Mesothelial cell of epicardium (in vitro differentiated cells): ENCODE measurements around the gene BIRC3. TPM values are rescaled to one million over a fixed set of nuclear protein-coding genes. Genes with fewer than 3 reads are reported as not detected.

Experiments used
- DNase-seq, 2 experiments: peaks; one replicate each; pipeline ENCODE4 v3.0.0; 2021; ENCODE audit warnings: low spot score in 2 of 2; ENCODE audit not compliant: unreplicated experiment in 2 of 2
- H3K27ac Mint-ChIP-seq: 2 replicates; pipeline ENCODE4 v1.8.0; 2021; ENCODE audit warnings: mixed read lengths
- H3K27me3 Mint-ChIP-seq: 2 replicates; pipeline ENCODE4 v1.8.0; 2021; ENCODE audit warnings: low read depth, mixed read lengths
- H3K36me3 Mint-ChIP-seq: 2 replicates; pipeline ENCODE4 v1.8.0; 2021; ENCODE audit warnings: mixed read lengths
- H3K4me1 Mint-ChIP-seq: 2 replicates; pipeline ENCODE4 v1.8.0; 2021; ENCODE audit warnings: mixed read lengths
- H3K4me3 Mint-ChIP-seq: 2 replicates; pipeline ENCODE4 v1.8.0; 2021; ENCODE audit warnings: mild to moderate bottlenecking, moderate library complexity, mixed read lengths
- H3K9me3 Mint-ChIP-seq: 2 replicates; pipeline ENCODE4 v1.8.0; 2021; ENCODE audit warnings: mixed read lengths
- total RNA-seq: library from RNA; stranded (reverse); gene quantifications from 3 replicates; pipeline ENCODE4 v1.2.1, GENCODE V29; 2021
- TF ChIP-seq, protein P1 (sequence below): fragments of 200-600 bp; sonication (generic); IDR thresholded peaks from one replicate; pipeline ENCODE4 v1.5.0; 2021; ENCODE audit warnings: antibody characterized with exemption; ENCODE audit not compliant: unreplicated experiment

Gene BIRC3
- total RNA-seq, 1 donor from 2014 or later: 1.4 TPM

DNA sequence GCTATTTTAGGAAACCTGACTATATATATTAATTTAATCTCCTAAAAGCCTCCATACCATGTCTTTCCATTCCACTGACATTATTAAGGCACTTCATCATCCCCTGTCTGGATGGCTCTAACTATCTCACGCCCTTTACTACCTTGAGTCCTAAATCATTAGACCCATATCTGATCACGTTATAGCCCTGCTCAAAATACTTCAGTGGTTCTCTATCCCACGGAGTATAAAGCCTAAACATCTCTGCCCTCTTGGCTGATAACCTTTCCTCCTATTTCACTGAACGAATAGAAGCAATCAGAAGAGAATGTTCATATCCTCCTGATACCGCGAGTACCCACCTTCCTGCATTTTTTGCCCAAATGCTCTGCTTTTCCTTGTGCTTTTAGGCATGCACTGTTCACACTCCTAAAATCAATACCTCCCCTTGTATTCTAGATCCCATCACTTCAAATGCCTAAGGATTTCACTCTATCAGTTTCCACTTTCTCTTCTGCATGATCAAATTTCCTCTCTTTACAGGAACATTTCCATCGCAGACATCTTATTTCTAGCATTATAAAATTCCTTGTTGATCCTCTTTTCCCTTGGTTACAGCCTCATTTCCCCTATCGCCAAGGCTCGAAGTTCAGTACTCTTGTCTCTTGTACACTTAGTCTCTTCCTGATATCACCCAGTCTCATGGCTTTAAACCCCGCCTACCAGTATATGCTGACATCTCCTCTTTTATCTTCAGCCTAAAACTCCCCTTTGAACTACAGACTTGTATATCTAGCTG is 45.0 kb upstream of the BIRC3 start:
- peaks cover 4% of the 10 kb centered on the region for H3K9me3 Mint-ChIP-seq
- DNase-seq: no peak
- TF ChIP-seq, protein P1, sequence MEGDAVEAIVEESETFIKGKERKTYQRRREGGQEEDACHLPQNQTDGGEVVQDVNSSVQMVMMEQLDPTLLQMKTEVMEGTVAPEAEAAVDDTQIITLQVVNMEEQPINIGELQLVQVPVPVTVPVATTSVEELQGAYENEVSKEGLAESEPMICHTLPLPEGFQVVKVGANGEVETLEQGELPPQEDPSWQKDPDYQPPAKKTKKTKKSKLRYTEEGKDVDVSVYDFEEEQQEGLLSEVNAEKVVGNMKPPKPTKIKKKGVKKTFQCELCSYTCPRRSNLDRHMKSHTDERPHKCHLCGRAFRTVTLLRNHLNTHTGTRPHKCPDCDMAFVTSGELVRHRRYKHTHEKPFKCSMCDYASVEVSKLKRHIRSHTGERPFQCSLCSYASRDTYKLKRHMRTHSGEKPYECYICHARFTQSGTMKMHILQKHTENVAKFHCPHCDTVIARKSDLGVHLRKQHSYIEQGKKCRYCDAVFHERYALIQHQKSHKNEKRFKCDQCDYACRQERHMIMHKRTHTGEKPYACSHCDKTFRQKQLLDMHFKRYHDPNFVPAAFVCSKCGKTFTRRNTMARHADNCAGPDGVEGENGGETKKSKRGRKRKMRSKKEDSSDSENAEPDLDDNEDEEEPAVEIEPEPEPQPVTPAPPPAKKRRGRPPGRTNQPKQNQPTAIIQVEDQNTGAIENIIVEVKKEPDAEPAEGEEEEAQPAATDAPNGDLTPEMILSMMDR: no peak
- no peak overlapping the region for H3K4me3 Mint-ChIP-seq
- peak overlapping the region; percentile 23 for H3K27ac Mint-ChIP-seq
- peaks cover 66% of the 10 kb centered on the region for H3K4me1 Mint-ChIP-seq
- peaks cover 2% of the 10 kb centered on the region for H3K36me3 Mint-ChIP-seq
- H3K27me3 Mint-ChIP-seq: no peaks in the 10 kb centered on the region

DNA sequence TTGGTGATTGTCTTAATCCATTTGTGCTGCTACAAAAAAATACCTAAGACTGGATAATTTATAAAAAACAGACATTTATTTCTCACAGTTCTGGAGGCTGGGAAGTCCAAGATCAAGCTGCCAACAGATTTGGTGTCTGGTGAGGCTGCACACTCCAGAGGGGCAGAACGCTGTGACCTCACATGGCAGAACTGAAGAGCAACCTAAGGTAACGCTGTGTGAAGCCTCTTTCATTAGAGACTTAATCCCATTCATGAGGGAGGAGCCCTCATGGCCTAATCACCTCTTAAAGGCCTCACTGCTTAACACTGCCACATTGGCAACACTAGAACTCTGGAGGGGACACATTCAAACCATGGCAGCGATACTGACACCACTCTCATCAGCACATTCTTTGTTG is 42.7 kb upstream of the BIRC3 start:
- H3K36me3 Mint-ChIP-seq: peaks cover 2% of the 10 kb centered on the region
- H3K27ac Mint-ChIP-seq: no peak overlapping the region
- peaks cover 4% of the 10 kb centered on the region for H3K9me3 Mint-ChIP-seq

DNA sequence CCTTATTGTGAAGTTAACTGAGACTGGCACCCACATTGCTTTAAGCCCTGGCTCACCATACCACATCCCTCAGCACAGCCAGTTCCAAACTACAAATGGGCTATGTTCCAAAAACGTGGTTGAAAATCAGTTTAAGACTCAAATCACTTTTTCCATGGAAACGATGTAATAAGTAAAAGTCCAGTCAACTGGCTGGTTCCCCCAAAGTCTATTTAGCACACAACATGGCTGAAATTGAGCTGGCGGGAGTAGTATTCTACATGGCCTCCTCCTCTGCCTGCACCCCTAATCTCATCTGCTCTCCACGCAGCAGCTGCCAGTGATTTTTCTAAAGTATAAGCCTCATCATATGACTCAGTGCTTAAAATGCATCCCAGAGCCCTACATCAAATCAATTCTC is 40.9 kb upstream of the BIRC3 start:
- Mint-ChIP-seq H3K4me3 (no peak overlapping the region), H3K27me3 (no peaks in the 10 kb centered on the region), H3K4me1 (peaks cover 59% of the 10 kb centered on the region), H3K36me3 (peaks cover 2% of the 10 kb centered on the region), H3K9me3 (peaks cover 4% of the 10 kb centered on the region), H3K27ac (peak overlapping the region; percentile 14)
- no peak for DNase-seq
- TF ChIP-seq, protein P1: no peak

More for the DNA sequence above, 42.7 kb upstream of the BIRC3 start:
- TF ChIP-seq, protein P1: no peak
- no peak for DNase-seq
- Mint-ChIP-seq H3K4me1 (peaks cover 56% of the 10 kb centered on the region), H3K27me3 (no peaks in the 10 kb centered on the region), H3K4me3 (no peak overlapping the region)

DNA sequence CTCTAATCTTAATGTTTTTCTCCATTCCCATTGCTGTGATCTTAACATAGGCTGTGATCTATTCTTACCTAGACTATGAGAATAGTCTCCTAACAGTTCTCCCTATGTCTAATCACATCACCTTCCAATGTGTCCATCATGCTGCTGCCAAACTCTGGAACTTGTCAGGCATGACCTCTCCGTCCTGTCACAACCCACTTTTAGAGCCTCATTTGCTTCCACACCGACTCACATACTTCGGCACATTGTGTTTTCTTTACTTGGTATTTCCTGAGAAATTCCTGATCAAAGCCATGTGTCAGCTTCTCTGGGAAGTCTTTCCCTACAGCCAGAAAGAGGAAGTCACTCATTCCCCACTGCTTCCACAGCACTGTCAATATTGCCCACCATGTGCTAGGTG is 40.5 kb upstream of the BIRC3 start:
- Mint-ChIP-seq H3K4me1 (peaks cover 59% of the 10 kb centered on the region), H3K4me3 (no peak overlapping the region), H3K27ac (peak overlapping the region; percentile 14), H3K27me3 (no peaks in the 10 kb centered on the region), H3K36me3 (peaks cover 2% of the 10 kb centered on the region), H3K9me3 (peaks cover 4% of the 10 kb centered on the region)
- TF ChIP-seq, protein P1: no peak
- no peak for DNase-seq

DNA sequence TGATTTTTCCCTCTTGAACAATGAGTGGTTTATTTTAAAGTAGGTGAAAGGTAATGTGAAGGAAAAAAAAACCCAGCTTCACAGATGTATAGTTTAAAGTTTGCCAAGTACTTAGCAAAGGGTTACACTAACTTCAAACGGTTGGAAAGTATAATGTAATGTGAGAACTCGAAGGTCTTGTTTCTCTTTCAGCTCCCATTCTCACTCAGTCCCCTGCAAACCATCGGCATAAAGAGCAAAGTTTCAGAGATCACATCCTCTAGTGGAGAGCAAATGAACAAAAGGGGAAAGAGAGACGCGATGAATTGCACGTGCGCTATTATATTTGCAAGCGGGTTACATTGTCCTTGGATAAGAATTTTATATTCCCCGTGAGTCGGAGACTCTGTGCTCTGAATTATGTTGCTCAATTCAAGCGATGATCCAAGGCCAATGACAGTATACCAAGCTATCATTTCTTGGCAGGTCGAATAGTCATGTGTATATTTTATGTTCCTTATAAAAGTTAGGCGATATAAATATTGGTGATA is 37.6 kb upstream of the BIRC3 start:
- H3K27me3 Mint-ChIP-seq: no peaks in the 10 kb centered on the region
- no peak for DNase-seq
- TF ChIP-seq, protein P1: no peak
- no peaks in the 10 kb centered on the region for H3K36me3 Mint-ChIP-seq
- peaks cover 41% of the 10 kb centered on the region for H3K4me1 Mint-ChIP-seq
- H3K27ac Mint-ChIP-seq: peak overlapping the region; percentile 85
- no peaks in the 10 kb centered on the region for H3K9me3 Mint-ChIP-seq
- H3K4me3 Mint-ChIP-seq: peak overlapping the region; percentile 30
